CD14-positive monocyte (primary cell): ENCODE results near the gene CCDC78. TPM values are rescaled to one million over a fixed set of nuclear protein-coding genes. Genes with fewer than 3 reads are reported as not detected.

Experiments
- DNase-seq, 3 donors: peaks; one replicate each; pipeline ENCODE4 v3.0.0-alpha.2; 2011 to 2022
- H2AFZ ChIP-seq: 2 replicates; pipeline ENCODE4 v1.6.0; 2012; ENCODE audit warnings: mild to moderate bottlenecking, low read depth, low read length, inconsistent platforms; ENCODE audit not compliant: insufficient read depth, poor library complexity, severe bottlenecking
- H3K27ac ChIP-seq, 2 donors: 1 replicate in 1 of 2; 2 replicates in 1 of 2; pipeline ENCODE4 v1.5.1; 2012 to 2013; ENCODE audit warnings: low read length in 2 of 2, control low read depth in 1 of 2, inconsistent platforms in 1 of 2, low read depth in 1 of 2, mild to moderate bottlenecking in 1 of 2
- H3K27me3 ChIP-seq, 2 donors: one replicate each; pipeline versions ENCODE4 v1.6.0 to v1.6.1; 2011 to 2013; ENCODE audit warnings: low read length in 2 of 2; ENCODE audit not compliant: control insufficient read depth in 2 of 2, insufficient read depth in 2 of 2
- H3K36me3 ChIP-seq, 2 donors: replicated peaks in 1 of 2; 1 replicate in 1 of 2; 2 replicates in 1 of 2; pipeline versions ENCODE4 v1.5.1 to v1.6.1; 2012 to 2013; ENCODE audit warnings: low read length in 2 of 2, control low read depth in 1 of 2, inconsistent platforms in 1 of 2, mild to moderate bottlenecking in 1 of 2; ENCODE audit not compliant: insufficient read depth in 2 of 2, control insufficient read depth in 1 of 2
- H3K4me1 ChIP-seq, 2 donors: 1 replicate in 1 of 2; 2 replicates in 1 of 2; pipeline versions ENCODE4 v1.5.1 to v1.6.1; 2012 to 2013; ENCODE audit warnings: low read length in 2 of 2, control low read depth in 1 of 2, inconsistent platforms in 1 of 2, mild to moderate bottlenecking in 1 of 2, moderate library complexity in 1 of 2; ENCODE audit not compliant: insufficient read depth in 2 of 2, control insufficient read depth in 1 of 2
- H3K4me2 ChIP-seq: replicated peaks from 2 replicates; pipeline ENCODE3; 2012; ENCODE audit warnings: low read length, moderate library complexity, mild to moderate bottlenecking; ENCODE audit not compliant: poor library complexity, severe bottlenecking; ENCODE audit errors: extremely low read depth
- H3K4me3 ChIP-seq, 3 experiments: fragments of 200-600 bp in 1 of 3; sonication (generic) in 1 of 3; replicated peaks in 1 of 3; 1 replicate in 2 of 3; 2 replicates in 1 of 3; pipeline ENCODE4 v1.5.1; 2011 to 2013; ENCODE audit warnings: low read length in 3 of 3, mild to moderate bottlenecking in 3 of 3, control low read depth in 2 of 3, low read depth in 2 of 3, inconsistent platforms in 1 of 3, moderate library complexity in 1 of 3
- H3K79me2 ChIP-seq: 2 replicates; pipeline ENCODE4 v1.6.0; 2012; ENCODE audit warnings: mild to moderate bottlenecking, control low read depth, inconsistent platforms, low read length, moderate library complexity; ENCODE audit not compliant: insufficient read depth
- H3K9ac ChIP-seq: 2 replicates; pipeline ENCODE4 v1.6.0; 2017; ENCODE audit warnings: low read length, mild to moderate bottlenecking; ENCODE audit not compliant: insufficient read depth, poor library complexity, severe bottlenecking
- H3K9me3 ChIP-seq, 2 donors: replicated peaks in 1 of 2; 1 replicate in 1 of 2; 2 replicates in 1 of 2; pipeline versions ENCODE4 v1.5.1 to v1.6.1; 2012 to 2013; ENCODE audit warnings: low read length in 2 of 2, control low read depth in 1 of 2; ENCODE audit not compliant: control insufficient read depth in 1 of 2, insufficient read depth in 1 of 2
- H4K20me1 ChIP-seq: 2 replicates; pipeline ENCODE4 v1.6.0; 2012; ENCODE audit warnings: mild to moderate bottlenecking, low read length, control low read depth, moderate library complexity; ENCODE audit not compliant: insufficient read depth
- H3K27ac Mint-ChIP-seq, 7 donors: one replicate each; pipeline ENCODE4 v1.8.0; 2020; ENCODE audit warnings: mild to moderate bottlenecking in 7 of 7, mixed read lengths in 7 of 7, moderate library complexity in 6 of 7, inconsistent platforms in 2 of 7
- H3K27me3 Mint-ChIP-seq, 3 donors: one replicate each; pipeline ENCODE4 v1.8.0; 2021 to 2022; ENCODE audit warnings: low read depth in 3 of 3, mild to moderate bottlenecking in 3 of 3, mixed read lengths in 3 of 3, moderate library complexity in 3 of 3, inconsistent platforms in 1 of 3
- H3K36me3 Mint-ChIP-seq, 2 donors: one replicate each; pipeline ENCODE4 v1.8.0; 2020; ENCODE audit warnings: mixed read lengths in 2 of 2, inconsistent platforms in 1 of 2, mild to moderate bottlenecking in 1 of 2
- H3K4me1 Mint-ChIP-seq: one replicate; pipeline ENCODE4 v1.8.0; 2020; ENCODE audit warnings: mild to moderate bottlenecking, mixed read lengths
- H3K4me3 Mint-ChIP-seq, 2 donors: one replicate each; pipeline ENCODE4 v1.8.0; 2020; ENCODE audit warnings: mild to moderate bottlenecking in 2 of 2, mixed read lengths in 2 of 2, moderate library complexity in 1 of 2
- H3K9me3 Mint-ChIP-seq, 7 donors: one replicate each; pipeline ENCODE4 v1.8.0; 2020 to 2022; ENCODE audit warnings: mixed read lengths in 7 of 7, mild to moderate bottlenecking in 6 of 7, moderate library complexity in 6 of 7, inconsistent platforms in 2 of 7
- WGBS: methylation state at CpG from one replicate; pipeline ENCODE4 v1.1.5; 2013; ENCODE audit warnings: missing lambda C conversion rate; ENCODE audit not compliant: insufficient coverage; 5-methylcytosine and 5-hydroxymethylcytosine counted together
- intact Hi-C, 2 donors: fragments of 100-400 bp; cut with micrococcal nuclease; formaldehyde crosslinking; loops; one replicate each; pipeline versions ENCODE4 v1.15.0 to v1.15.1; 2023
- polyA plus RNA-seq, 3 donors: library from polyadenylated mRNA; depleted of rRNA in 1 of 3; unstranded in 2 of 3; stranded (reverse) in 1 of 3; fragments of 300-500 nt in 2 of 3; fragments of >200 nt in 1 of 3; fragmentation: Illumina TruSeq in 2 of 3; gene quantifications; 1 replicate in 2 of 3; 2 replicates in 1 of 3; pipeline ENCODE4 v1.2.3, GENCODE V29; 2012 to 2021
- TF ChIP-seq, protein P1 (sequence below): fragments of 200-600 bp; IDR thresholded peaks from one replicate; pipeline ENCODE4 v1.8.0; 2022; ENCODE audit warnings: antibody characterized with exemption, mild to moderate bottlenecking

Gene CCDC78
- polyA plus RNA-seq, 3 donors, result 0.96 TPM; not detected in 2

DNA sequence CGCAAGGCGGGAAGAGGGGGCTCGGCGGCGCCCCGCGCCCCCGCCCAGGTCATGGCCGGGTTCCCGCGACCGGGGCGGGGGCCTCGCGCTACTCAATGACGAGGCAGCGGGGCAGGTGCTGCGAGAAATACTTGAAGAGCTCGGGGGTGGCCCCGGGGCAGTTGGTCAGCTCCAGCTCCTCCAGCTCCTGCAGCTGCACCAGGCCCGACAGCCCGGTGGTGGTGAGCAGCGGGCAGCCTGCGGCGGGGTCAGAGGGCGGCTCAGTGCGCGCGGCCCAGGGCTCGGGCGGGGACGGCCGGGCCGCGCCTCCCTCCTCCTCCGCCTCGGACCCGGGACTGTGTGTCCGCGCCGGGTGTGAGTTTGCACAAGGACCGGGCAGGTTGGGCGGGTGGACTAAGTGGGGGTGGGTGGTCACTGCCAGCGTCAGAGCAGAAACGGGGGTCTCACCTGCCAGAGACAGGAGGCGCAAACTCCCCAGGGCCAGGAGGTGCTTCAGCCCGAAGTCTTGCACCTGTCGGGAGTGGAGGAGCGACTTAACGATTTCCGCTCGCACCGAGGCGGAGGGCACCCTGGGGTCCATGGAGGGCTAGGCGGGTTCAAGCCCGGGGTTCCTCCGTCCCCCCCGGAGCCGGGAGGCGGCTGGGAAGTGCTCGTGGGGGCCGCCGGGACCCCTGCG, 31.9 kb downstream of the CCDC78 start:
- peaks cover 6 to 32% (median 8%) of the 10 kb centered on the region in 7 donors for H3K9me3 Mint-ChIP-seq
- no peak overlapping the region for H3K27ac Mint-ChIP-seq
- WGBS, result 2% methylated on average over 47 of the region's 64 CpGs
- intact Hi-C loops, result no loop called here
- H3K36me3 ChIP-seq, result no peaks in the 10 kb centered on the region
- H3K4me1 ChIP-seq, result peaks cover 26 to 36% of the 10 kb centered on the region in 2 donors
- no peak for DNase-seq
- no peaks in the 10 kb centered on the region for H3K79me2 ChIP-seq
- peaks cover 57 to 83% (median 74%) of the 10 kb centered on the region in 3 donors for H3K27me3 Mint-ChIP-seq
- peaks cover 20 to 59% of the 10 kb centered on the region in 2 donors for H3K27me3 ChIP-seq
- H4K20me1 ChIP-seq, result no peaks in the 10 kb centered on the region
- H3K9ac ChIP-seq, result no peak overlapping the region
- no peak overlapping the region for H3K27ac ChIP-seq
- H3K4me1 Mint-ChIP-seq, result peaks cover 18% of the 10 kb centered on the region
- H2AFZ ChIP-seq, result no peak overlapping the region
- H3K4me3 Mint-ChIP-seq, result peak overlapping the region; percentile 51 to 84
- H3K36me3 Mint-ChIP-seq, result peaks cover 4 to 5% of the 10 kb centered on the region in 2 donors
- TF ChIP-seq, protein P1, sequence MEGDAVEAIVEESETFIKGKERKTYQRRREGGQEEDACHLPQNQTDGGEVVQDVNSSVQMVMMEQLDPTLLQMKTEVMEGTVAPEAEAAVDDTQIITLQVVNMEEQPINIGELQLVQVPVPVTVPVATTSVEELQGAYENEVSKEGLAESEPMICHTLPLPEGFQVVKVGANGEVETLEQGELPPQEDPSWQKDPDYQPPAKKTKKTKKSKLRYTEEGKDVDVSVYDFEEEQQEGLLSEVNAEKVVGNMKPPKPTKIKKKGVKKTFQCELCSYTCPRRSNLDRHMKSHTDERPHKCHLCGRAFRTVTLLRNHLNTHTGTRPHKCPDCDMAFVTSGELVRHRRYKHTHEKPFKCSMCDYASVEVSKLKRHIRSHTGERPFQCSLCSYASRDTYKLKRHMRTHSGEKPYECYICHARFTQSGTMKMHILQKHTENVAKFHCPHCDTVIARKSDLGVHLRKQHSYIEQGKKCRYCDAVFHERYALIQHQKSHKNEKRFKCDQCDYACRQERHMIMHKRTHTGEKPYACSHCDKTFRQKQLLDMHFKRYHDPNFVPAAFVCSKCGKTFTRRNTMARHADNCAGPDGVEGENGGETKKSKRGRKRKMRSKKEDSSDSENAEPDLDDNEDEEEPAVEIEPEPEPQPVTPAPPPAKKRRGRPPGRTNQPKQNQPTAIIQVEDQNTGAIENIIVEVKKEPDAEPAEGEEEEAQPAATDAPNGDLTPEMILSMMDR, result no peak
- peaks cover 0 to 4% of the 10 kb centered on the region in 2 donors for H3K9me3 ChIP-seq
- H3K4me2 ChIP-seq, result peak overlapping the region; percentile 76
- H3K4me3 ChIP-seq, result no peak overlapping the region

DNA sequence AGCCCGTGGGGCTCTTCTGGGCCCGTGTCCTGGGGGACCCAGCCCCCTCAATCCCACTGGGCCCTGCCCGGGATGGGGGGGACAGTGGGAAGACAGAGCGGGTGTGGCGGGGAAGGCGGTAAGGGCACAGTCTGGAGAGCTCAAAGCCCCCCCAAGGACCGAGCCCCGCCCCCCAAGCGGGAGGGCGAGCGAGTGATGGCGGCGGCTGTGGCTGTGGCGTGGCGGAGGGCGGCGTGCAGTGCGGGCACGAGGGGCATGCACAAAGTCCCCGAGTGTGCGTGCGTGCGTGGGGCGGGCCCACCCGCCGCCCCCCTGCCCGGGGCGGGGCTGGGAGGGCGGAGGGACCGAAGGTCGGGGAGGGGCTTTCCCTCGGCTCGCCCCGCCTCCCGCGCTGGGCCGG, 32.5 kb downstream of the CCDC78 start:
- Histone ChIP-seq H4K20me1 (peaks cover 3% of the 10 kb centered on the region), H3K79me2 (no peaks in the 10 kb centered on the region), H3K9me3 (peaks cover 0 to 4% of the 10 kb centered on the region in 2 donors), H2AFZ (no peak overlapping the region), H3K4me1 (peaks cover 31 to 42% of the 10 kb centered on the region in 2 donors), H3K4me2 (peak overlapping the region; percentile 76), H3K36me3 (no peaks in the 10 kb centered on the region), H3K9ac (no peak overlapping the region), H3K27ac (no peak overlapping the region), H3K27me3 (peaks cover 20 to 54% of the 10 kb centered on the region in 2 donors), H3K4me3 (no peak overlapping the region)
- WGBS, result 4% methylated on average over 31 of the region's 37 CpGs
- peak overlapping the region in 1 of 2 donors; percentile 75 for H3K4me3 Mint-ChIP-seq
- intact Hi-C loops, result no loop called here
- H3K27ac Mint-ChIP-seq, result no peak overlapping the region
- peaks cover 22% of the 10 kb centered on the region for H3K4me1 Mint-ChIP-seq
- peaks cover 57 to 77% (median 69%) of the 10 kb centered on the region in 3 donors for H3K27me3 Mint-ChIP-seq
- peaks cover 6 to 32% (median 8%) of the 10 kb centered on the region in 7 donors for H3K9me3 Mint-ChIP-seq
- peaks cover 4 to 5% of the 10 kb centered on the region in 2 donors for H3K36me3 Mint-ChIP-seq
- TF ChIP-seq, protein P1, result no peak
- no peak for DNase-seq
